Pericardium fibroblast (primary cell): Measurements from ENCODE around the gene APOM. TPM values are rescaled to one million over a fixed set of nuclear protein-coding genes. Genes with fewer than 3 reads are reported as not detected.

Experiments
- total RNA-seq: library from RNA; depleted of rRNA; stranded (reverse); fragments of >200 nt; gene quantifications from 2 replicates; pipeline ENCODE4 v1.2.3, GENCODE V29; 2015

Gene APOM
- total RNA-seq, result 0.51 and 3.2 TPM in 2 replicates

DNA sequence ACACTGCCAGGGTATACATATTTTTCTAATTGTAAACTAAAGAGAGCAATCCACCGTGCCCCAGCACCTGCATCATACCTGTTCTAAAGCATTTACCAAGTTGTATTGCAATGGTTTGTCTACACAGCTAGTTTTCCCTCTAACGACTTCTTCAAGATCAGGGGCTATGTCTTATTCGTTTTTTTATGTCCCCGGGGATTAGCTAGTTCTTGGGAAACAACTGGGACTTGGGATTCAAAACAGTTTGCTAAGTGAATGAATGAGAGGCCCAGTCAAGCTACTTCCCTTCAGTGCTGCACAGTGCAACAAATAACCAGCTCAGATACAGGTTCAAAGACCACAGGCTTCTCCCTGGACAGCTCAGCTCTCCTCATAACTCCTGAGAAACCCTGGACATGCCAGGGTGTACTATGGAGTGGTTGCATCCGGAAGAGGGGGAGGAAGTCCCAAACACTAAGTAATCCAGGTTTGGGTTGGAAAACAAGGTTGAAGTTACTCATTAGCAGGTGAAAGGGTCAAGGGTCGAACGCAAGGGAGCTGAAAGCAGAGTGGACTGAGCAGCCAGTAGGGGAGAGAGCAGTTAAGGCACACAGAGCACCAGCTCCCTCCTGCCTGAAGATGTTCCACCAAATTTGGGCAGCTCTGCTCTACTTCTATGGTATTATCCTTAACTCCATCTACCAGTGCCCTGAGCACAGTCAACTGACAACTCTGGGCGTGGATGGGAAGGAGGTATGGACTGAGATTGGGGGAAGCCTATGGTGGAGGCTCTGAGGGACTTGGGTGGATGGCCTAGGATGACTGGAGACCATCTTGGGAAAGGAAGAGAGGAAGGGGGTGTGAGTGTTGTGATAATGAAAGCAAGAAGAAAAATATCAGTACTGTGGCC is at the start of gene APOM:
Gene APOM, plus strand, starts transcription at position 546 of the 889 bp plus-strand sequence. Its CDS starts 73 bp downstream, at position 619.

DNA sequence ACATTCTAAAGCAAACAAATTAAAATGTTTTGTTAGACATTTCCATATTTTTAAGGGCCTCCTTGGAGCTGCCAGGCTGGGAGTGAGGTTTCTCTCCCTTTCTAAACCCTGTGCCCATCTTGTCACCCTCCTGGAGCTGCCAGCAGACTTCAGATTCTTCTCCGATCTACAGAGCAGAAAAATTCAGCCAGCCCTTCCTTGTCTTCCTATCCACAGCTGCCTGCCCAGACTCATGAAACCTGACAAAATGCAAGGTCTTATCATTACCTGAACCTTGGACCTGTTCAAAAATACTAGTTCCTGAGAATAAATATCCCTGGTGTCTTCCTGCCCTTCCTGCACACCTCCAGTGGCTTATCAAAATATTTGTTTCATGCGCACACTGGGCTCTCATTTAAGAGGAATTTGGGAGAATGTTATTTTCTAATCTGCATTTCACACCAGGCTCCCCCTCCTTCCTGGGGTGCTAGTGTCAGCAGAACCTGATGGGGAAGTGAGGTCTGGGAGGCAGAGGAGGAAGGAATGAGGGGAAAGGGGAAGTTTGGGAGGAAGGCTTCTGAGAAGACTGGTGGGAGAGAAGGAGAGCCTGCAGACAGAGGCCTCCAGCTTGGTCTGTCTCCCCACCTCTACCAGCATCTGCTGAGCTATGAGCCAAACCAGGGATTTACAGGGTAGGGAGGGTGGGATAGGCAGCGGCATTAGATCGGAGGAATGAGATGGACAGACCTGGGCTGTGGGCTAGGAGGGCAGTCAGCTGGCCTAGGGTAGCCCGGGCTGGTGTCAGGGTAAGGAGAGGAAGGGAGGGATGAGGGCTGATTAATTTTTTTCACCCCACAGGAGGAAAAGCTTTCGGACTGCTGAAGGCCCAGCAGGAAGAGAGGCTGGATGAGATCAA is 40.8 kb upstream of the APOM start, which contains the start of gene AIF1:
Gene AIF1, plus strand, starts transcription at position 551 of the 895 bp plus-strand sequence. Its CDS starts 96 bp downstream, at position 647.

DNA sequence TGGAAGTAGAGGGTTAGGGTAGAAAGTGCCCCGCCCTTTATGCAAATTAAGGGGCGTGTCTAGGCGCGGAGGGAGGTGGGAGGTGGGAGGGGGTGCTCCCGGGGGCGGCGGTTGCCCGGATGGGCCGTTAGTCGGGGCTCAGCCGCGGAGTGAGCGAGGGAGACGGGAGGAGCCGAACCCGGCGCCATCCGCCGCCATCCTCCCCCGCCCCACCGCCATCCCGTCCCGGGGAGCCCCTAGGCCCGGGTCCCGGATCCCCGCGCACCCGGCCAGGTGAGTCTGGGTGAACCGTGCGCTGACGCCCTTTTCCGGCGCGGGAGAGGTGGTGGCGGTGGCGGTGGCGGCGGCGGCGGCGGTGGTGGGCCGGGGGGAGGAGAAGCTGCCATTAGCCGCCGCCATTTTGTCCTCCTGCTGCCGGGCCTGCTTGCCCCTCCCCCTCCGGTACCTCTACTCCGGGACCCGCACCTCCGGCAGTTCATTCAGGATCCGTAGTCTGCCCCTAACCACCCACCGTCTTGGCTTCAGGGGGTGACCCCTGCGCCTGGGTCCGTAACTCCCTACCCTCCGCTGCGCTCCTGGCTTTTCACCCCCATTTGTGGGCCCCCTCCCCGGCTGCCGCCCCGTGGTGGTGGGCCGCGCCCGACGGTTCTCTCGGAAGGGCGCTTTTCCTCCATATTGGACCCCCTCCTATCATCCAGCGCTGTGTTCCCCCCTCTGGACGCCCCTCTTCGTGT is 34.9 kb upstream of the APOM start, which contains the start of gene PRRC2A:
Gene PRRC2A, plus strand, starts transcription at position 130 of the 734 bp plus-strand sequence. CDS start 2,075 bp downstream, outside the sequence.

DNA sequence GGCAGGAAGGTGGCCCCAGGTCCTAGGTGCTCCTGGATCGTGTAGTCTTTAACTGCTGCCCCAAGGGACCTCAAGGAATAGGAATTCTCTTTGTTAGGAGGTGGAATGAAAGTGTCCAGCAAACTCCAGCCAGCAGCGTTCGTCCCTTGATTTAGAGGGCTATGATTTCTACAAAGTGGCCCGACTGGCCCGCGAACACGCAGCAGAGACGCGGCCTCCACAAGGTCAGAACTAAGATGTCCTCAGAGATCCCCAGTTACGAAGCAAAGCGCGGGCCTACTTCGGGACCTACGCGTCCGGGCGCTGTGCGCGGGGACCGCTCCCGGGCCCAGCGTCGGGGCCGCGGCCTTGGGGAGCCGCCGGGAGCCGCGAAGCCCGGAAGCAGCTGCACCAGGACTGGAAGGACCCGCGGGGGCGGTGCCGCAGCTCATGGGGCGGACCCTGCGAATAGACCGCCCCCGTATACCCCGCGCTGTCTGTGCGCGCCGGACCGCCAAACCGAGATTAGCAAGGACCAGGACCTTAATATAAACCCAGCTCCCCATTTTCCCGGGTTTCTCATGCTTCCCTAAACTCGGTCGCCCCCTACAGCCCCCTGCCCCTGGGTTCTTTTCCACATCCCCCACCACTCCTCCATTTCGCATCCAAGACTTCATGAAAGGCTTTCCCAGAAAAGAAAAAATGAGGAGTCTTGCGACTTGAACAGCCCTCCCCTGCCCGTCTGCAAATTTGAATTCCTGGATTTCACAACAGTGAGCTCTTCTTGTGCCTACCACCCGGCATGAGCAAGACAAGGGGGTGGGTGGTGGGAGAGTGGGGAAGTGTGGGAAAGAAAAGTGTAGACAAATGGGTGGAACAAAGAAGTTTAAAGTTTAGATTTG is 4.9 kb downstream of the APOM start, which contains the start of gene C6orf47:
Gene C6orf47, minus strand, starts transcription at position 398 of the 881 bp plus-strand sequence. CDS start 831 bp downstream, outside the sequence.

DNA sequence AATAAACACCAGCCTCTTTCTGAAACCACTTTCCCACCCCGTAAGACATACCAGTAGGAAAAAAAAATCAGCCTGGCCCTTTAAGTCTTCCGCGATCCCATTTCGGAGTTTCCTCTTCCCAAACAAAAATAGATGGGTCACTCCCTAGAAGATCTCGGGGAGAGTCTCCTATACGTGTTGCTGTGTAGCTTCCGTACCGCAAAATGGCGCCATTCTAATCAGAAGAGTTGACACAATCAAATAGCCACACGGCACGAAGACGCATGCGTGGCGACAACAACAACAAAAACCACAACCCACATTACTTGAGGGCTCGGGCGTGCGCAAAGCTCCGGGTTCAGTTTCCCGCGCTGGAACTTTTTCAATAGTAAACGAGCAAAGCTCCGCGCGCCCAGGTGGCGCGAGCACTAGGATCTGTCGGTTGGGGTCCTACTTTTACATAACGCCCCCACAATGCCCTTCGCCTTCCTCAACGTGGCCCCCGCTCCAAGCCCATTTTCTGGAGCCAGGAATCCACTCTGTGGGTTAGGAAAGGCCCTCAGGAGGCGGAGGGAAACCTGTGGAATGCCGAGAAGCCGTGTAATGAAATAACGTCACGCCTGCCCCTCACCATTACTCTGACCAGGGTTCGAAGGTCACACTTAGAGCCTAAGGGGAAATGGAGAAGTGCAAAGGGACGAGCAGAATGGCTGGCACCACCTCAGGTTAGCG is 9.3 kb downstream of the APOM start, which contains the start of gene GPANK1:
Gene GPANK1, minus strand, starts transcription at position 208 of the 711 bp plus-strand sequence. CDS start 519 bp downstream, outside the sequence.

DNA sequence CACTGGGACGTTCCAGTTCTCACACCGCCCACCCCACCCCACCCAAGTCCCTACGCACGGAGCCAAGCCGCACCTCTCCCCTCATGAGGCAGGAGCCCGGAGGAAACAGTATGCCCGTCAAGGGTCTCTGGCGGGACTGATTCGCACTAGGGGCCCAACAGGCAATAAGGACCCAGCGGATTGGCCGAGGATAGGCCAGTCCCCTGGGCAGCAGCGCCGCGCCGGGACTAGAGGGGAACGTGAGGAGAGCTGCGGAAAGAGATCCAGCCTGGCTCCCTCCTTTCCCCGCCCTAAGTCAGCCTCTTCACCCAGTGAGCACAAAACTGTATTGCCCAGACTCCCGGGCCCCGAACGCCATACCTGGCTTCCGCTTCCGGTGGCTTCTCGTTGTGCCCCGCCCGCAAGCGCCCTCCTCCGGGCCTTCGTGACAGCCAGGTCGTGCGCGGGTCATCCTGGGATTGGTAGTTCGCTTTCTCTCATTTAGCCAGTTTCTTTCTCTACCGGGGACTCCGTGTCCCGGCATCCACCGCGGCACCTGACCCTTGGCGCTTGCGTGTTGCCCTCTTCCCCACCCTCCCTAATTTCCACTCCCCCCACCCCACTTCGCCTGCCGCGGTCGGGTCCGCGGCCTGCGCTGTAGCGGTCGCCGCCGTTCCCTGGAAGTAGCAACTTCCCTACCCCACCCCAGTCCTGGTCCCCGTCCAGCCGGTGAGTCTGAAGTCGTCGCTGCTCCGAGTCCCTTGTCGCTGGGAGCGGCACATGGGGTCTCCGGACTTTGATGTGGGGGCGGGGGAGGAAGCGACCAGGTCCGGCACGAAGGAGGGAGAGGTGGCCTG is 10.0 kb downstream of the APOM start, which contains the start of gene CSNK2B:
Gene CSNK2B, plus strand, starts transcription at position 580 of the 836 bp plus-strand sequence. CDS start 752 bp downstream, outside the sequence.

DNA sequence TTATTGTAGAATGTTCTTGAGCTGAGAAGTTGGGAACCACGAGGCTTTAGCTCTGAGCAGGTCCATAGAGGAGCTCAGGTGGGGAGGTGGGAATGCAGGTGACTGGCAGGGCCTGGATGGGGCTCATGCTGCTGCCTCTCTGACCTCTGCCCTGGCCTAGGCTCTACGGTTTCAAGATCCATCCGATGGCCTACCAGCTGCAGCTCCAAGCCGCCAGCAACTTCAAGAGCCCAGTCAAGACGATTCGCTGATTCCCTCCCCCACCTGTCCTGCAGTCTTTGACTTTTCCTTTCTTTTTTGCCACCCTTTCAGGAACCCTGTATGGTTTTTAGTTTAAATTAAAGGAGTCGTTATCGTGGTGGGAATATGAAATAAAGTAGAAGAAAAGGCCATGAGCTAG is 14.0 kb downstream of the APOM start, which contains the start of gene LY6G5B:
Gene LY6G5B, plus strand, starts transcription at position 301 of the 400 bp plus-strand sequence. CDS start 975 bp downstream, outside the sequence.

DNA sequence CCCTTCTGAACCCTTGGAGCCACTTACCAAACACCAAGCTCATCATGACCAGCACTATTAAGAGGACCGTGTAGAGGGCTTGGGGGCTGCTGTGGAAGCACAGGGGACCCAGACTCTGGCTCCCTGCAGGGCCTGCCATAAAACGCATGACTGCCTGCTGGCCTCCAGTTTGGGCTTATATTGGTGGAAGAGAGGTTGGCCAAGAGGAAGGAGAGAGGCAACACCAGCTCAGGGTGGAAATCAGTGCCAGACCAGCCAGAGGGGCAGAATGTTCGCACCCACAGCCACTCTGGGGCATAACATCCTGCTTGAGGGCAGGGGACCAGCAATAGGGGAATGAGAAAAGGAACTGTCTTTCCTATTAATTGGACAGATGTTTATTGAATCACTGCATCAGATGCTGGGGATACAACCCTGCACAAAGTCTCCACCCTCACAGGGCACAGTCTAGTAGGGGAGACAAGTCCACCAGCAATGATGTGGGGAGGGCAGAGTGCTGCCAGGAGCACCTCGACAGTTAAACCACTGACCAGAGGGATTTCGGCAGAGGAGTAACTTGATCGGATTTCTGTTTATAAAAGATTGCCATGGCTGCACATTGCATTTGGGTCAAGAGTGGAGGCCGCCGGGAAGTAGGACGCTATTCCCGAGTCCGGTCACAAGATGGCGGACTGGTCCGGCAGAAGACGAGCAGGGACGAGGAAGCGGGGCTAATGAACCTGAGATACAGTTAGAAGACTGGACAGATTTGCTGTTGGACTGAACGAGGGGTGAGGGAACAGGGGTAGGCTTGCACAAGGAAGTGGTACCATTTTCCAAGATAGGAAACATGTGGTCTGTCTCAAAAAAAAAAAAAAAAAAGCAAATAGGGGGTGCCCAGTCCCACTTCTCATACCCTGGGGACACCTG is 24.8 kb downstream of the APOM start, which contains the start of gene LY6G5C:
Gene LY6G5C, minus strand, starts transcription at position 842 of the 909 bp plus-strand sequence. Its CDS starts 694 bp downstream, at position 148.

DNA sequence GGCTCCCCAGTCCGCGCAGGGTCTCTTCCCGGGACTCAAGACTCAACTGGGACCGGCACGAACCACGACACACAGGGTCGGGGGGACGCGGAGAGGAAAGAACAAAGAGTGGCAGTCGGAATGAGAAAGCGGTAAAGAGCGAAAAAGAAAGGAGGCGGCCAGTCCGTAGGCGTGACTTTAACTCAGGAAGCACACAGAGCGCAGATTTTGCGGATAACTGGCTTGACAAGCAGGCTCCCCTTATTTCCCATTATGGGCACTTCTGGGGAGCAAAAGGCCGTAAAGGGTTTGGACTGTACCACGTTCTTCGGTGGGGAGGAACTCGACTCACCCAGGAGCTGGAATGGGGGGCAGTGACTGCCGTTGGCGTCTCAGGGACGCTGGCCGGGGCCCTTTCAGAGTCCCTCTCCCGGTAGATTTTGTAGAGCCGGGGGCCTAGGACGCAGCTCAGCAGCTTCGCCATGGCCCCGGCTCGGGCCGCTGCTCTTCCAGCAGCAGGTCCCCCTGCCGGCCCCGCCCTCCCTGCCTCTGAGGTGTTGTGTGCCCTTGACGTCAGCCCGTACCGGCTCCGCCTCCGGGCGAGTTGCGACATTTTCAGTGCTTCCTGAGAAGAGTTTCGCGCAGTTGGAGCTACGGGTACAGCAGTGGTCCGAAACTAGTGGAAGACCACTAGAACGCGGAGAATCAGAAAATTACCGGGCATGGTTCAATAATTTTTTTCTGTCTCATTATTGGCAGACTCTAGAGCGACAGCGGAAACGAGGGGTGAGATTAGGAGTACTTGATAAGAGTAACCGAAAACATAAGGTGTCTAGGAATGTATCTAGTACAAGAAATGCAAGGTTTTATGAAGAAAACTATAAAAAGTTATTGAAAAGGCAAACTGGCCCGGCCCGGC is 47.4 kb downstream of the APOM start, which contains the start of gene ABHD16A:
Gene ABHD16A, minus strand, starts transcription at position 506 of the 898 bp plus-strand sequence. Its CDS starts 43 bp downstream, at position 463.

DNA sequence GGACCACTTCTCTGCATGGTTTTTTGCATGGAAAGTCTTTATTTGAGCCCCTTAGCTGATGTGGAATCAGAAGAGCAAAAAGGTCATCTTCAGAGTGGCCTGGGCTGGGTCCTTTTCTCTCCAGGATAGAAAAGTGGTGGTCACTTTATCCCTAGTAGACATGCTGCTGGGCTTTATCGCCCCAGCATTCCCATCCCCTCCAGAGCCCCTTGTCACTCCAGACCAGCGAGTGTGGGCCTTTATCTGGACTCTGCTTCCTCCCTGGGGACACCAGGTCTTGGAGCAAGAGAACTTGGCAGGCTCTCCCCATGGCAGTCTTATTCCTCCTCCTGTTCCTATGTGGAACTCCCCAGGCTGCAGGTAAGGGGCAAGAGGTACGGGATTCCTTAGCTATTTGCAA is 50.9 kb downstream of the APOM start, which contains the start of gene LY6G6F:
Gene LY6G6F, plus strand, starts transcription at position 268 of the 400 bp plus-strand sequence. Its CDS starts 41 bp downstream, at position 309.

Other genes starting within 250 kb of the APOM start
- 3.9 and 12.6 TPM in 2 replicates for gene MICB, start 157.7 kb upstream of the APOM start, total RNA-seq
- gene MCCD1, start 126.9 kb upstream of the APOM start, total RNA-seq, result not detected in 2 replicates
- gene DDX39B, start 113.9 kb upstream of the APOM start, total RNA-seq, result 197 and 272 TPM in 2 replicates
- gene ATP6V1G2, start 109.3 kb upstream of the APOM start, total RNA-seq, result 2.7 and 7.2 TPM in 2 replicates
- 16.6 and 19.9 TPM in 2 replicates for gene NFKBIL1, start 108.3 kb upstream of the APOM start, total RNA-seq
- not detected in 2 replicates for gene LTA, start 83.6 kb upstream of the APOM start, total RNA-seq
- gene TNF, start 80.3 kb upstream of the APOM start, total RNA-seq, result not detected in 2 replicates
- gene LTB, start 73.5 kb upstream of the APOM start, total RNA-seq, result 0.17 TPM in 1 of 2 replicates, not detected in the other
- gene LST1, start 69.6 kb upstream of the APOM start, total RNA-seq, result not detected in 2 replicates
- not detected in 2 replicates for gene NCR3, start 62.9 kb upstream of the APOM start, total RNA-seq
- 1.4 TPM in 1 of 2 replicates, not detected in the other for gene AIF1, start 40.7 kb upstream of the APOM start, total RNA-seq
- 71.2 and 71.5 TPM in 2 replicates for gene PRRC2A, start 35.2 kb upstream of the APOM start, total RNA-seq
- 164 and 183 TPM in 2 replicates for gene BAG6, start 3.2 kb upstream of the APOM start, total RNA-seq
- 14.3 and 14.8 TPM in 2 replicates for gene C6orf47, start 4.9 kb downstream of the APOM start, total RNA-seq
- 13.4 and 15.3 TPM in 2 replicates for gene GPANK1, start 9.1 kb downstream of the APOM start, total RNA-seq
- 205 and 210 TPM in 2 replicates for gene CSNK2B, start 10.2 kb downstream of the APOM start, total RNA-seq
- gene LY6G5B, start 14.1 kb downstream of the APOM start, total RNA-seq, result 1.0 and 1.2 TPM in 2 replicates
- 0.43 TPM in 1 of 2 replicates, not detected in the other for gene LY6G5C, start 25.2 kb downstream of the APOM start, total RNA-seq
- 25.7 and 29.2 TPM in 2 replicates for gene ABHD16A, start 47.4 kb downstream of the APOM start, total RNA-seq
- not detected in 2 replicates for gene LY6G6F, start 51.0 kb downstream of the APOM start, total RNA-seq
- gene LY6G6D, start 59.5 kb downstream of the APOM start, total RNA-seq, result not detected in 2 replicates
- not detected in 2 replicates for gene LY6G6C, start 65.9 kb downstream of the APOM start, total RNA-seq
- gene MPIG6B, start 67.5 kb downstream of the APOM start, total RNA-seq, result not detected in 2 replicates
- 70.2 and 88.5 TPM in 2 replicates for gene DDAH2, start 73.4 kb downstream of the APOM start, total RNA-seq
- gene CLIC1, start 80.6 kb downstream of the APOM start, total RNA-seq, result 266 and 364 TPM in 2 replicates
- gene MSH5, start 84.1 kb downstream of the APOM start, total RNA-seq, result 4.2 and 4.7 TPM in 2 replicates
- gene SAPCD1, start 106.8 kb downstream of the APOM start, total RNA-seq, result 1.2 and 2.8 TPM in 2 replicates
- gene VWA7, start 121.4 kb downstream of the APOM start, total RNA-seq, result not detected in 2 replicates
- gene VARS1, start 139.9 kb downstream of the APOM start, total RNA-seq, result 44.9 and 47.3 TPM in 2 replicates
- 40.0 and 71.4 TPM in 2 replicates for gene LSM2, start 151.1 kb downstream of the APOM start, total RNA-seq
- gene HSPA1L, start 159.4 kb downstream of the APOM start, total RNA-seq, result 0.12 and 0.34 TPM in 2 replicates
- 62.6 and 74.3 TPM in 2 replicates for gene HSPA1A, start 159.6 kb downstream of the APOM start, total RNA-seq
- 94.5 and 110 TPM in 2 replicates for gene HSPA1B, start 171.8 kb downstream of the APOM start, total RNA-seq
- 55.6 and 65.6 TPM in 2 replicates for gene NEU1, start 206.9 kb downstream of the APOM start, total RNA-seq
- 0.51 TPM in 1 of 2 replicates, not detected in the other for gene SLC44A4, start 223.1 kb downstream of the APOM start, total RNA-seq
- gene EHMT2, start 241.8 kb downstream of the APOM start, total RNA-seq, result 32.1 and 55.8 TPM in 2 replicates
- 2.6 and 4.9 TPM in 2 replicates for gene ZBTB12, start 246.2 kb downstream of the APOM start, total RNA-seq